HG03354 (cell line): Measurements from ENCODE around the gene ATXN1.
A peak's percentile ranks its signal among the peaks of the same experiment; 100 is the strongest.

Experiments used
- ATAC-seq: cut with Tn5 transposase; IDR thresholded peaks from one replicate; pipeline ENCODE4 v1.9.1; 2021; ENCODE audit warnings: mild to moderate bottlenecking; ENCODE audit not compliant: unreplicated experiment, poor library complexity, severe bottlenecking

ATXN1 gene

DNA sequence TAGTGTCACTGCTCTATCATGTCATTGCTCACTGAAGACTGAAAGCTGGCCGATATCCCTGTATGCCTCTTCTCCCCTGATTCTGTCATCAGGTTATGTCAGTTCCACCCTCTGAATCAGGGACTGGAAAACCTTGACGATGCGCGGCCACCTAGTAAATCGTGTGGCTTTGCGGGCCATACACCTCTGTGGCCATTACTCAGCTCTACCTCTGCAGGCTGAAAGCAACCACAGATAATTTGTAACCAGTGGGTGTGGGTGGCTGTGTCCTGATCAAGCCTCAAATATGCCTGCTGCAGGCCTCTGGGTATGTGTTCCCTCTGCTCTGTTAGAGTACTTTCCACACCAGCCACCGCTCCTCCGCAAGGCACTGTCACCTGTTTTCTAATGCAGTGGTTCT lies 417.7 kb downstream of the ATXN1 start:
- ATAC-seq = no peak

DNA sequence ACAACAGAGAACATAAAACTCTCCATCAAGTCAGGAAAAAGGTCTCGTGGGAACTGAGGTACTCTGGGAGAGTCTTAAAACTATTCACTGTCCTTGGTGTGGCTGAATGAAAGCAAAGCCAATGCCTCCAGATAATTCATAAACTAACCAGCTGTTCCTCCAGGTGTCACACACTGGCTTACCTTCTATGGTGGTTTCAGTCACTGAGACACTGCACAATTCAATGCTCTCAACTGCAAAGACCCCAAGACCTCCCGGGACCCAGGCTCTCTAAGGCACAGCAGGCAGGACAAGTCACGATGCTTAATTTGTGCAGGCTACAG lies 422.0 kb downstream of the ATXN1 start:
- no peak for ATAC-seq

- ATAC-seq = no peak
Measured at GRCh38 chr6:16338577-16339264, 422.5 kb downstream of the ATXN1 start.

DNA sequence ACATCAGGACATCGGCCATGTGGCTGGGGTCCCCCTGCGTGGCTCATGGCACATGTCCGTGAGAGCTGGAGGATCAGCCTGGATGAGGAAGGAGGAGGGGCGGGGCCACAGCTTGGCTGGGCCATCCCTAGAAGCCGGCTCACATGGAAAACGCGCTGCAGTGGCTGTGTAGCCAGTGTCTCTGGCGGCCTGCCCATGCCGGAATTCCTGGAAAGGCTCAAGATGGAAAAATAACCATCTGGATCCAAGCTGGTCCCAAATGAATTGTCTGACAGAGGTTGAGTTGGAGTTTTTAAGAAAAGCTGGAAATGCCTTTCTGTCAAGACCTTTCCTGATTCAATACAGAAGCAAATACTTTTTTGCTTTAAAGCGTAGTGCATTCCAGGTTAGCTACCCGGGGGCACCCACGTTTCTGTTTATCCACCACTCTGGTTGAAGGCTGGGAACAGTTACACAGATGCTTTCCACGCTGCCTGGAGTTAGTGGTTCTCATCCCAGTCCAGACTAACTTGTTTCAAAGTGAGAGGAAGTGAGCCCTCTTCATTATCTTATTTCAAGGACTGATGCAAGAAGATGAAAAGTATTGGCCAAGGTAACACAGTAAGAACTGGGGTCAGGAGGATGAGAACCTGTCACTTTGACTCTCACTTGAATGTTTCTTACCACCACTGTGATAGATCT lies 423.8 kb downstream of the ATXN1 start:
- ATAC-seq = no peak

DNA sequence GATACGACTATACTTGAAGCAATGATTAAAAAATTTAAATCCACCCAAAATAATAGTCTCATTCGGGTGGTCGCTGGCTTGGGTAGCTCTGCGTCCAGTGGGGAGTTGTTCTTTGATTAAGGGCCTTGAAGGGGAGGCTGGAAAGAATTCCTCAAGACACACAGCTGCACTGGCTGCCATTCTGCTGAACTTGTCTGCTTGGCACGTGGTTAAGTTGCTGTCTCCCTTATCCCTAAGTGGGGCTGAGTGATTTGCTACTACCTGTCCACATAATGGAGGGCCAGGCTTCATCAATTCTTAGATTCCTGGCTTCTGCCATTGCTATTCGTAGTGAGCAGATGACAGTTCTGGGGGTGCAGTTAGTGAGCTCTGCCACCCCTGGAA lies 424.4 kb downstream of the ATXN1 start:
- ATAC-seq = no peak

DNA sequence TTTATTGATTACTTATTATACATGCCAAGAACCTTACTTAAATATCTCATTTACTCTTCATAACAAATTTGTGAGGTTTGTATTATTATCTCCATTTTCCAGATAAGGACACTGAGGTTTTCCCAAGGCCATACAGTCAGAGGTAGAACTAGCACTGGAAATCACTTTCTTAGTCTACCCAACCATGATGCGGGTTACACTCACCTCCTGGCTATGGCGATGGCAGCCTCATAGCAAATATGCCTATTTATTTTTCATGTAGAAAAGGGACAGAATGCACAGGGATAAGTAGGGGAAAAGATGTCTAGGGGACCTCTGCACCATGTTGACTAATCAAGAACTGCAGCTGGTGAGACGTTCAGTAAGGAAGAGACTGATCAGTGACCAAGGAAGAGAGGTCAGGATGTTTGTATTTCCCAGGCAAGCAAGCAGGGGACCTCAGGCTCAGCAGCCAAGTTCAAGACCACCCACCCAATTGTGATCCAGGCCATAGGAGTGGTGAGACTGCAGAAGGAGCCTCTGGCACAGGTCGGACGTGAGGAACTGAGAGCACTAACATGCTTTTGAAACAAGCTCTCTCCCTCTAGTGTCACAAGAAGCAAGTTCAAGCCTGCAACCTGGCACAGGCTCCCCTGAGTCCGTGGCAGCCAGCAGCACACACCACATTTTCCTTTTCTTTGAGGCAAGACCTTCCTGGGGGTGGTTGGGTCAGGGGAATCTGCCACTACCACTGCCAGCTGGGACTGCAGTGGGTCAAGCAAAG lies 425.0 kb downstream of the ATXN1 start:
- no peak for ATAC-seq

DNA sequence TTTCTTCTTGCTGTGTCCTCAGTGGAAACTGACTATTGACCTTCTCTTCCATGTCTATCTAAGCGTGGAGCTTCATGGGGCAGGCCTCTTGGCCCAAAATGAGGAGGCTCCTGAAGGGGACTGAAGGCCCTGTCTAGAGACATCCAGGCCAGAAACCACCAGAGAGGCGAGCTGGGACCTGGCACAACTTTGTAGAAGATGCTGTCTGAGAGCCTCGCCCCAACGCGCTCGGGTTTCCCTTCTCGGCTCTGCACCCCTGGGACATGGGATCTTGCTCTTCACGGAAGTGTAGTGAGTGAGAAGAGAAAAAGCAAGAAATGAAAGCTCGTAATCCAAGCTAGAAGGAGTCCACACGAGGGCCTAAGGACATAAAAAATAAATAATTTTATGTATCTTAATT lies 426.1 kb downstream of the ATXN1 start:
- ATAC-seq = no peak

GRCh38 chr6:16334671-16335070 lies 426.6 kb downstream of the ATXN1 start:
- ATAC-seq = no peak

DNA sequence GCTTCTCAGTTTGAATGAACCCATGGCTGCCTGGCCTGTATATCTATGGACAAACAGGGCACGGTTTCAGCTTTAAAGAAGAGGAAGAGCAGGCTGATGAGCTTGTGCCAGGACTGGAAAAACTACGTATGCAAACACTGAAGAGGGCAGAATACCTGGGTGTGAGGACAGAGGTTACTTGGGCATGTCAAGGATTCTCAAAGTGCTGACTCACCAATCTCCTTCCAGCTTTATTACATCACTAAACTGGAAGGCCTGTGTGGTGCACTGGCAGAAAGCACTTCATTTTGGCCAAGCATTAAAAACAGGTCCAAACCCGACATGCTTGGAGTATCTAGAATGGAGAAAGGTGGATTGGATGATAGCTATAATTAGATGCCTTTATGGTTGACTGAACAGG lies 427.7 kb downstream of the ATXN1 start:
- ATAC-seq = no peak

DNA sequence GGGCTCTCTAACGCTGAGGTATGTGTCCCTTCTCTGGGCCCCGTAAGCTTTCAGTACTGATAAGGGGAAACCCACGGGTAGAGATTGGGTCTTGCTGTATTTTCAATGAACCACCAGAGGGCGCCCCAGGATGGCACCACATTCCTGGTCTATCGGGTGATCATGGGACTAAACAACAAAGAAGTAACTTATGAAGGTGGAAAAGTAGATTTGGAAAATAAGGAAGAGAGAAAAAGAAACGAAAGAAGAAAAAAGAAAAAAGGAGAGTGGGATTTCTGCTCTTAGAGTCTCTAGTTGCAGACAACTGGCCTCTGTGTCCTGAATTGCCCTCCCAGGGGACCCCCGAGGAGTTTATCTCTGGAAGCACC lies 429.1 kb downstream of the ATXN1 start:
- ATAC-seq = peak; percentile 92

DNA sequence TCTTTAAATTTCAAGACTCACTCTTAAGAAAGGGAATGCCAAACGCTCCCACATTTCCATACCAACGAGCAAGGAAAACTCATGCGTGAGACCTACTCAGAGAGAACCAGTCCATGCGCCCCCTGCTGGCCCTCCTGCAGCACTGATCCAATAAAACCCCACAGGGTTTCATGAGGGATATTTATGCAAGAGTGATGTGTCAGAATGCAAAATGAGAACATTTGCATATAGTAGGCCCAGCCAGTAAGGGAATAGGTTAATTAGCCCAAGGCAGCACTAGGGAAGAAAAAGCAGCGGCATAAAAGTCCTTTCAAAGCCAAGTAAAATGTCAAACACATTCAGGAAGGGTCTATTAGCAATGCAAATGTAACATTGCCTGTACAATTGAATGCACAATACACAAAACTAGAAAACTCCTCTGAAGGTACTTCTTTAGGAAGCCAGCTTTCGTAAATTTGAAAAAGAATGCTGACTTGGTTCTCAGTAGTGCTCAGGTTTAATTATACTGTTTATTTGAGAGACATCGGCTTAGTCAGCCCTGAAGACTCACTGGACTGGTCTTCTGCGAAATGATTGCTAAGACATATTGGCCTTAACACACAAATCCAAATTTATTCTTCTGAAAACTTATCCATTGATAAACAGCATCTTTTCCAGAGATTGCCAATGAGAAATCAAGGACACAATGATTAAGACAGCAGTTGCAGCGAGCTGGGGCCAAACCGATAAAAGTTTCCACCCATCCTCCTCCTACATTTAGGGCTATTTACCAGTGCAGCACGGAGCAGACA lies 429.7 kb downstream of the ATXN1 start:
- peak; percentile 75 for ATAC-seq

- no peak for ATAC-seq
Measured at GRCh38 chr6:16329233-16329632, 432.0 kb downstream of the ATXN1 start.

DNA sequence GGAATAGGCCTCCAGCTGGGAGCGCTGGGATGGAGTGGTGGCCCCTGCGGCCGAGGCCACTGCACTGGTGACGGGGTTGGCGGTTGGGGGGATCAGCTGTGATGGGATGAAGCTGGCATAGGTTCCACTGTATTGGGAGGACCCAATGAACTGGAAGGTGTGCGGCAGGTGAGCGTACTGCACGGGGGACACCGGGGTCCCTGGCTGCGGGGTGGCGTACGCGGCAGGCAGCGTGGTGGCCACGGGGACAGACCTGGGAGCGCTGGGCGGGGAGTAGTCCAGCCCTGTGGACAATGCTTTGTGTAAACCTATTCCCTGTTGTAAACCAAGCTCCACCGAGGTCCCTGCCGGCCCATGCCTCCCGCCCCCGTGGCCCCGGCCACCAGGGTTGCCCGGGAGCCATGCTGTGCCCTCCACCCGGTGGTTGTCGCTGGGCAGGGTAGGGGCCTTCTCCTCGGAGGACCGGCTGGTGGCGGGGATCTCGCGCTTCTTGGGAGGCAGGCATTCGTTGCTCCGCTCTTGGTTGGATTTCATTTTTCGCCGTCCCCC lies 433.4 kb downstream of the ATXN1 start:
- ATAC-seq = no peak

DNA sequence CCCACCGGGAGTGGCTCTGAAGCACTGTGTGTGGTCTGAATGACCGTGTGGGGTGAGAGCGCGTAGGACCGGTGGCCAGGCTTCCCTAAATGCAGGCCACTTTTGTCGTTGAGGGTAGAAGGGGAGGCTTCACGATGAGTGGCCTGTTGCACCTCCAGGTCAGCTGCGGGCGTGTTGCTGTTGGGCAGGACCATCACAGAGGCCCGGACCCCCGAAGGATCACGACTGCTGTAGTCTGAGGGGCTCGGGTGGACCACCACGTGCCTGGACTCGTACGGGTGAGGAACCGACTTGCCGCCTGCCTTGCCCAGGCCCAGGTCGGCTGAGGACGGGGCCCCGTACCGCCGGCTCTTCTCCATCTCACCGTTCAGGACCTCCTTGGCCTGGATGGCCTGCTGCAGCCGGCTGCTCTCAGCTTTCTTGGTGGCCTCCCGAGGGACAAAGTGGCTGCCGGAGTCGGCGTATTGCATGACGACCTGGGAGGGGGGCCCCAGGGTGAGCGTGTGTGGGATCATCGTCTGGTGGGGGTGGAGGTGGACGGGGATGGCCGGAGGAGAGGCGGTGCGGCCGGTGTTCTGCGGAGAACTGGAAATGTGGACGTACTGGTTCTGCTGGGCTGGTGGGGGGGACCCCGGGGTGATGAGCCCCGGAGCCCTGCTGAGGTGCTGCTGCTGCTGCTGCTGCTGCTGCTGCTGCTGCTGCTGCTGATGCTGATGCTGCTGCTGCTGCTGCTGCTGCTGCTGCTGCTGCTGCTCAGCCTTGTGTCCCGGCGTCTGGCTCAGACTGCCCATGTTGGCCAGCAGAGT lies 434.1 kb downstream of the ATXN1 start:
- no peak for ATAC-seq

GRCh38 chr6:16326531-16326930 lies 434.7 kb downstream of the ATXN1 start:
- ATAC-seq = no peak

- no peak for ATAC-seq
Measured at GRCh38 chr6:16324606-16325225, 436.5 kb downstream of the ATXN1 start.

GRCh38 chr6:16324184-16324583 lies 437.1 kb downstream of the ATXN1 start:
- ATAC-seq = no peak

DNA sequence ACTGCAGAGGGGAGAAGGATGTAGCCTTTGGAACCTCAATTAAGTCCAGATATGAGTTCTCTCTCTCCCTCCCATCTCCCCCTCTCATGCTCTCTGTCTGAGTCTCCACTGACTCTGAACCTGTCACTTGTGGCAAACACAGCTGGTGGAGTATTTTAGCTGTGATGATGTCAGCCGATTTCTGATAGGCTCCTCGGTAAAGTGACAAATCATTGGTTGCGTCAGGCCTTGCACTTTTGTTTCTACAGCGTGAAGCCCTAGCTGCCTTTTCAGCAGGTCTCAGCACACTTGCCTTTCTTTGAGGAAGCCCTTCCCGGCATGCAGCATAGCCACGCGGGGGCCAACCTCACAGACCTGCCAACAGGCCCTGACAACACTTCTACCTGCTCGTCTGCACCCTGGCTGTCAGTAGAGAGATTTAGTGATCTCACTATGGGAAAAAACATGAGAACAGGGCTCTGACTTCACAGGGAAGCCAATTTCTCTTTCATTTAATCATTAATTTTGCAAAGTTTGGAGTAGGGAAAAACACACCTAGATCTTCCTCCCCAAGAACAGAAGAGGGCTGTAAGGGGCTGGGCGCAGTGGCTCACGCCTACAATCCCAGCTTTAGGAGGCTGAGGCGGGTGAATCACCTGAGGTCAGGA lies 438.5 kb downstream of the ATXN1 start:
- peak; percentile 91 for ATAC-seq
